COLO668 (cell line): Measurements from ENCODE around the gene PDCL3.

Experiments
- DNase-seq: peaks from one replicate; lab custom pipeline; 2025; ENCODE audit not compliant: unreplicated experiment; lab: John Stamatoyannopoulos, UW

Gene PDCL3

GRCh38 chr2:100611079-100612029 lies 48.6 kb downstream of the PDCL3 start:
- DNase-seq, result no peak

DNA sequence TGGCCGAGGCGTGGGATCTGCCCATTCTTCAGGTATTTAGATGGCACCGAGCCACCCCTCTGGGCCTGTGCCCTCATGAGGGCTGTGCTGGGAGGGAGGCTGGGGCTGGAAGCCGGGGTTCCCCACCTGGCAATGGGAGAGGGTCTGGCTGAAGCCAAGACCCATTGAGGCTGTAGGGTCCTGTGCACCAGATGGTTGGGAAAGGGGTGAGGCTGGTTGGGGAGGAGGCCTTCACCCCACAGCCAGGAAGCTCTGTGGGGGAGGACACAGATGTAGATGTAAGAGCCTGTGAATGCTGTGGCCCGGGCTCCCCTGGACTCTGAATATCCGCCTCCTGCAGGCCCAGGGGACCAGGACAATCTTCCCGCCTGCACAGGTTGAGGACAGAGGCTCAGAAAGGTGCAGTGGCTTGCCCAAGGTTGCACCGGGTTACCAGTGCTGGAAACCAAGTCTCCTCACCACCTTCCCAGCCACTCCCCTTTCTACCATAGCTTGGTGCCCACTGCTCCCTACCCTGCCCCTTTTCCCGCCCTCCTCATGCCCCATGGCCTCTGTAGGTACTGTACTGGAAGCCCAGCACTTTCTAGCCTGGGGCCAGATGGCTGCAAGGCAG lies 49.7 kb downstream of the PDCL3 start:
- no peak for DNase-seq

DNA sequence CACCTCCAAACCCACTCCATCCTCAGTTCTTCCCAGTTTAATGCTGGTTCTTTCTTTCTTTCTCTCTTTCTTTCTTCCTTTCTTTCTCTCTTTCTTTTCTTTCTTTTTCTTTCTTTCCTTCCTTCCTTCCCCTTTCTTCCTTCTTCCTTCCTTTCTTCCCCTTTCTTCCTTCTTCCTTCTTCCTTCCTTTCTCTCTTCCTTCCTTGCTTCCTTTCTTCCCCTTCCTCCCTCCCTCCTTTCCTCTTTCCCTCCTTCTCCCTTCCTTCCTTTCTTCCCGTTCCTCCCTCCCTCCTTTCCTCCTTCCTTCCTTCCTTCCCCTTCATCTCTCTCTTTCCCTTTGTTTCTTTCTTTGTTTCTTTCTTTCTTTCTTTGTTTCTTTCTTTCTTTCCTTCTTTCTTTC lies 50.9 kb downstream of the PDCL3 start:
- DNase-seq, result no peak

- DNase-seq, result no peak
These were observed 51.7 kb downstream of the PDCL3 start for GRCh38 chr2:100614455-100615000.

- no peak for DNase-seq
These were observed 52.7 kb downstream of the PDCL3 start for GRCh38 chr2:100615471-100615870.

- no peak for DNase-seq
These were observed 53.1 kb downstream of the PDCL3 start for GRCh38 chr2:100615886-100616285.

GRCh38 chr2:100616841-100617390 lies 54.1 kb downstream of the PDCL3 start:
- no peak for DNase-seq

- DNase-seq, result no peak
These were observed 57.2 kb downstream of the PDCL3 start for GRCh38 chr2:100619951-100620350.

- DNase-seq, result no peak
These were observed 57.7 kb downstream of the PDCL3 start for GRCh38 chr2:100620481-100620880.

- DNase-seq, result no peak
These were observed 58.7 kb downstream of the PDCL3 start for GRCh38 chr2:100621371-100621951.

- DNase-seq, result no peak
These were observed 60.4 kb downstream of the PDCL3 start for GRCh38 chr2:100623033-100623715.

- no peak for DNase-seq
These were observed 61.1 kb downstream of the PDCL3 start for GRCh38 chr2:100623930-100624329.

DNA sequence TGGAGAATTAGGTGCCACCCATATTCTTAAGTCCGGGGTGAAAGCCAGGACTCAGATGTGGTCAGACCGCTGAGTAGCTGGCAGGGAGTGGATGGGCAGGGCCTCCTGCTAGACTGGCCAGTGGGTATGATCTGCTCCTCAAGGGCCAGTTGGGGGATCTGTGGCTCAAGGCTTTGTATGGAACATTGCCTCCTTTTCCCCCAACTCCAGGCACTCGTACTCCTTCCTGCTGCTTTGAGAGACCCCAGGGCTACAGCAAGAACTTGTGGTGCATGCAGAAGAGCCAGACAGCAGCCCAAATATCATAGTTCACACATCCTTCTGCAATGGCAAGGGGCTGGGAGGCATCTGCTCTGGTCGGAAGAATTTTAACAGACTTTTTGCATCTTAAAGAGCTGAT lies 61.7 kb downstream of the PDCL3 start:
- no peak for DNase-seq

GRCh38 chr2:100625717-100626116 lies 62.9 kb downstream of the PDCL3 start:
- DNase-seq, result no peak
